ENCODE data around the gene SPG11. TPM values are rescaled to one million over a fixed set of nuclear protein-coding genes. Genes with fewer than 3 reads are reported as not detected.

The SPG11 gene
- total and polyA plus RNA-seq, 10 of the 15 experiments (the other 5 are each of a cell fraction or from before 2014, with no cell fraction given), result 22.1 to 85.1 (median 47.2) TPM

- no peak; the same call in none of the 2 replicates for TF ChIP-seq SIN3A (IDR thresholded peaks at IDR 0.05; ENCODE audit: low read depth, low read length)
- no peak for TF ChIP-seq REST (IDR thresholded peaks at IDR 0.05; ENCODE audit: low read depth, low read length)
- no peak for TF ChIP-seq YY1 (IDR thresholded peaks at IDR 0.05; ENCODE audit: low read depth, low read length)
- TF ChIP-seq DPF2 (IDR thresholded peaks at IDR 0.05), result peak; percentile 73
- TF ChIP-seq NR2F1 (conservative IDR thresholded peaks at IDR 0.05), result peak; percentile 25; the same call in 1 of the 2 replicates
- TF ChIP-seq NFYA (IDR thresholded peaks at IDR 0.05; ENCODE audit: borderline replicate concordance, low read depth, low read length), result no peak
- TF ChIP-seq CEBPB (IDR thresholded peaks at IDR 0.05; ENCODE audit: borderline replicate concordance in 1 of 2, low read depth in 2 of 2, low read length in 2 of 2), result no peak
- TF ChIP-seq, protein P1, sequence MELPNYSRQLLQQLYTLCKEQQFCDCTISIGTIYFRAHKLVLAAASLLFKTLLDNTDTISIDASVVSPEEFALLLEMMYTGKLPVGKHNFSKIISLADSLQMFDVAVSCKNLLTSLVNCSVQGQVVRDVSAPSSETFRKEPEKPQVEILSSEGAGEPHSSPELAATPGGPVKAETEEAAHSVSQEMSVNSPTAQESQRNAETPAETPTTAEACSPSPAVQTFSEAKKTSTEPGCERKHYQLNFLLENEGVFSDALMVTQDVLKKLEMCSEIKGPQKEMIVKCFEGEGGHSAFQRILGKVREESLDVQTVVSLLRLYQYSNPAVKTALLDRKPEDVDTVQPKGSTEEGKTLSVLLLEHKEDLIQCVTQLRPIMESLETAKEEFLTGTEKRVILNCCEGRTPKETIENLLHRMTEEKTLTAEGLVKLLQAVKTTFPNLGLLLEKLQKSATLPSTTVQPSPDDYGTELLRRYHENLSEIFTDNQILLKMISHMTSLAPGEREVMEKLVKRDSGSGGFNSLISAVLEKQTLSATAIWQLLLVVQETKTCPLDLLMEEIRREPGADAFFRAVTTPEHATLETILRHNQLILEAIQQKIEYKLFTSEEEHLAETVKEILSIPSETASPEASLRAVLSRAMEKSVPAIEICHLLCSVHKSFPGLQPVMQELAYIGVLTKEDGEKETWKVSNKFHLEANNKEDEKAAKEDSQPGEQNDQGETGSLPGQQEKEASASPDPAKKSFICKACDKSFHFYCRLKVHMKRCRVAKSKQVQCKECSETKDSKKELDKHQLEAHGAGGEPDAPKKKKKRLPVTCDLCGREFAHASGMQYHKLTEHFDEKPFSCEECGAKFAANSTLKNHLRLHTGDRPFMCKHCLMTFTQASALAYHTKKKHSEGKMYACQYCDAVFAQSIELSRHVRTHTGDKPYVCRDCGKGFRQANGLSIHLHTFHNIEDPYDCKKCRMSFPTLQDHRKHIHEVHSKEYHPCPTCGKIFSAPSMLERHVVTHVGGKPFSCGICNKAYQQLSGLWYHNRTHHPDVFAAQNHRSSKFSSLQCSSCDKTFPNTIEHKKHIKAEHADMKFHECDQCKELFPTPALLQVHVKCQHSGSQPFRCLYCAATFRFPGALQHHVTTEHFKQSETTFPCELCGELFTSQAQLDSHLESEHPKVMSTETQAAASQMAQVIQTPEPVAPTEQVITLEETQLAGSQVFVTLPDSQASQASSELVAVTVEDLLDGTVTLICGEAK (IDR thresholded peaks at IDR 0.05; ENCODE audit: borderline replicate concordance), result no peak
- TF ChIP-seq, protein P2, sequence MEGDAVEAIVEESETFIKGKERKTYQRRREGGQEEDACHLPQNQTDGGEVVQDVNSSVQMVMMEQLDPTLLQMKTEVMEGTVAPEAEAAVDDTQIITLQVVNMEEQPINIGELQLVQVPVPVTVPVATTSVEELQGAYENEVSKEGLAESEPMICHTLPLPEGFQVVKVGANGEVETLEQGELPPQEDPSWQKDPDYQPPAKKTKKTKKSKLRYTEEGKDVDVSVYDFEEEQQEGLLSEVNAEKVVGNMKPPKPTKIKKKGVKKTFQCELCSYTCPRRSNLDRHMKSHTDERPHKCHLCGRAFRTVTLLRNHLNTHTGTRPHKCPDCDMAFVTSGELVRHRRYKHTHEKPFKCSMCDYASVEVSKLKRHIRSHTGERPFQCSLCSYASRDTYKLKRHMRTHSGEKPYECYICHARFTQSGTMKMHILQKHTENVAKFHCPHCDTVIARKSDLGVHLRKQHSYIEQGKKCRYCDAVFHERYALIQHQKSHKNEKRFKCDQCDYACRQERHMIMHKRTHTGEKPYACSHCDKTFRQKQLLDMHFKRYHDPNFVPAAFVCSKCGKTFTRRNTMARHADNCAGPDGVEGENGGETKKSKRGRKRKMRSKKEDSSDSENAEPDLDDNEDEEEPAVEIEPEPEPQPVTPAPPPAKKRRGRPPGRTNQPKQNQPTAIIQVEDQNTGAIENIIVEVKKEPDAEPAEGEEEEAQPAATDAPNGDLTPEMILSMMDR (IDR thresholded peaks at IDR 0.05 in 2 of 3, conservative IDR thresholded peaks at IDR 0.05 in 1 of 3; ENCODE audit: control insufficient read depth in 2 of 3, extremely low read depth in 1 of 3, insufficient read depth in 1 of 3, low read depth in 3 of 3, low read length in 3 of 3), result no peak
- no peak for TF ChIP-seq ESRRA (IDR thresholded peaks at IDR 0.05; ENCODE audit: low read length)
- TF ChIP-seq SMAD1 (IDR thresholded peaks at IDR 0.05; ENCODE audit: low read depth, partially characterized antibody), result no peak
- TF ChIP-seq FOXK2 (IDR thresholded peaks at IDR 0.05), result no peak
- peak; percentile 85 for TF ChIP-seq POLR2AphosphoS5 (IDR thresholded peaks at IDR 0.05; ENCODE audit: low read length)
- TF ChIP-seq ZBED1 (IDR thresholded peaks at IDR 0.05; ENCODE audit: borderline replicate concordance), result no peak
- no peak for TF ChIP-seq SUPT20H (IDR thresholded peaks at IDR 0.05; ENCODE audit: borderline replicate concordance, control insufficient read depth, low read depth, low read length)
- no peak for TF ChIP-seq STAT3 (IDR thresholded peaks at IDR 0.05; ENCODE audit: low read depth, low read length)
- TF ChIP-seq SRF (IDR thresholded peaks at IDR 0.05; ENCODE audit: low read depth in 2 of 2, low read length in 2 of 2), result no peak
- no peak for TF ChIP-seq PAX5 (IDR thresholded peaks at IDR 0.05; ENCODE audit: borderline replicate concordance, low read depth, low read length)
- no peak for TF ChIP-seq IRF5 (IDR thresholded peaks at IDR 0.05; ENCODE audit: borderline replicate concordance)
These were observed 126.3 kb downstream of the SPG11 start, which contains the start of gene EIF3J (continued) for GRCh38 chr15:44536962-44537734.
